ENCODE measurements around the gene NHEJ1.

The NHEJ1 gene

DNA sequence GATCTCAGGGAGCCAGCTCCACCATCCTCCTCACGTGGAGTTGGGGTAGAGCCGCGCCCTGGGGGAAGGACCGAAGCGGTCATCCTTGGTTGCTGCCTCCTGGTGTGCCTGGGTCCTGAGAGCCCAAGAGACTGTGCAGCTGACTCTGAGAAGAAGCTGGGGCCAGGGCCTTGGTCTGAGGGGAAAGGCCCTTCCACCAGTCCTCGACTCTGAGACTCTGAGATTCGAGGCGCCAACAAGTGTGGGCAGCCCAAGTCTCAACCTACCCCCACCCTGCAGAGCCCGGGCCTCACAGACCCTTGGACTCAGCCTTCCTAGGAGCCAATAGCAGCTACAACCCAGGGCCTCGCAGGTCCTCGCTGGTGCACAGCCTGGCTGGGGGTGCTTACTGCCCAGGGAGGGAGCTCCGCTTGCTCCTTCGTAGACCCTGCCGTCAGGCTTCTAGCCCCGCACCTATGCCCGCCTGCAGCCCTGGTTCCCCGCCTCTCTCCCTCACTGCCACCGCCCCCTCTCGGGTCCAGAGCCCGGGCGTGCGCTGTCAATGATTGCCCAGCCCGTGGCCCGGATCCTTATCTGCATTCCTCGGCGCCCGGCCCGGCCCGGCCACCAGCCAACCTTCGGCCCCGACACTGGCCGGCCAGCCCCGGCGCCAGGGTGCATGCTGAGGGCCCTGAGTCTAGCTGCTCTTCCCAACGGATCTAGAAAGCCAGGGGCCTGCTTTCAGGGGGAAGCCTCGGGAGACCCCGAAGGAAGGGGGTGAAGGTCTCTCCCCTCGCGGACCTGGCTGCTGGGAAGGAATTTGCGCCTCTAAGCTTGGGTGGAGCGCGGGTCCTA lies 101.9 kb downstream of the NHEJ1 start:
- Histone ChIP-seq H3K9me3 (ENCODE audit: control insufficient read depth, low read length) (no peaks in the 10 kb centered on the region), H3K36me3 (ENCODE audit: control insufficient read depth, insufficient read depth, low read length, severe bottlenecking) (no peaks in the 10 kb centered on the region), H3K9ac (ENCODE audit: low read length) (no peak overlapping the region), H3K4me3 (ENCODE audit: low read length) (peak overlapping the region; percentile 22), H3K27me3 (replicated peaks; ENCODE audit: control insufficient read depth, insufficient read depth, low read length) (peaks cover 74% of the 10 kb centered on the region), H3K4me1 (ENCODE audit: control insufficient read depth, insufficient read depth, low read length) (peaks cover 6% of the 10 kb centered on the region)
- peak; percentile 52 for DNase-seq (ENCODE audit: low read depth)

DNA sequence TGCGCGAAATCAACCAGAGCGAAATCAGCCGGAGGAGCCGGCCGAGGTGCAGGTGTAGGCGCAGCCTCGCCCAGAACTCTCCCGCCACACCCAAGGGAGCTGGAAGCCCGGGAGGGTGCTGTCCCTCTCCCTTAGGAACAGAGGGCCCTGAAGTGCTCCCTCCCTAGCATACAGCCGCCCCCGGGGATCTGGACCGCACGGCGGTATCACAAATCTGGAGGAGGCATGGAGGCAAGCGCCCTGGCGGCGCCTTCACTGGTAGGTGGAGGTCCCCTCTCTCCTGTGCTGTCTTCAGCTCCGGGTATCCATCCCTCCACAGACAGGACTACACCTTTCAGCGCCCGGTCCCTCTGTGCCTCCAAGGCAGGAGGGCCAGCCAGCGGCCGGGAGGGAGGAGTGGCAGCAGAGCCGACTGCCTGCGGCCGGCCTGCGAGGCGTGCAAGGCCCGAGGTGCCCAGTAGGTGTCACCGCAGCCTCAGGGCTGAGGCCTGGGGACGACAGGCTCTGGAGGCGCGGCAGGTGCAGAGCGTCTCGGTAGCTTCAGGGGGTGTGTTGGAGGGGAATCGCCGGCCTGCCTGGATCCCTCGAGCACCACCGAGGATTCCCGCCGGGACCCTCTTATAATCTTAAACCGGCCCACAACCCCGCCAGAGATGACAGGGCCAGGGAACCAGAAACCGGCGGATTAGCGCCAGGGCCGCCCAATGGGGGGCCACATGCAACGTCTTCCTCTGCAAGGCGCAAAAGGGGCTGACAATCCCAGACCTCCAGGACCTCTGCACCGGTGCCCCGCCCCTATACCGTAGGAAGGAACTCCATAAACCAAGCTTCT lies 102.7 kb downstream of the NHEJ1 start:
- H3K4me1 ChIP-seq (ENCODE audit: control insufficient read depth, insufficient read depth, low read length), result peaks cover 6% of the 10 kb centered on the region
- no peak overlapping the region for H3K4me3 ChIP-seq (ENCODE audit: low read length)
- peaks cover 68% of the 10 kb centered on the region for H3K27me3 ChIP-seq (replicated peaks; ENCODE audit: control insufficient read depth, insufficient read depth, low read length)
- DNase-seq (ENCODE audit: low read depth), result peak; percentile 83
- H3K9ac ChIP-seq (ENCODE audit: low read length), result no peak overlapping the region
- no peaks in the 10 kb centered on the region for H3K36me3 ChIP-seq (ENCODE audit: control insufficient read depth, insufficient read depth, low read length, severe bottlenecking)
- no peaks in the 10 kb centered on the region for H3K9me3 ChIP-seq (ENCODE audit: control insufficient read depth, low read length)

DNA sequence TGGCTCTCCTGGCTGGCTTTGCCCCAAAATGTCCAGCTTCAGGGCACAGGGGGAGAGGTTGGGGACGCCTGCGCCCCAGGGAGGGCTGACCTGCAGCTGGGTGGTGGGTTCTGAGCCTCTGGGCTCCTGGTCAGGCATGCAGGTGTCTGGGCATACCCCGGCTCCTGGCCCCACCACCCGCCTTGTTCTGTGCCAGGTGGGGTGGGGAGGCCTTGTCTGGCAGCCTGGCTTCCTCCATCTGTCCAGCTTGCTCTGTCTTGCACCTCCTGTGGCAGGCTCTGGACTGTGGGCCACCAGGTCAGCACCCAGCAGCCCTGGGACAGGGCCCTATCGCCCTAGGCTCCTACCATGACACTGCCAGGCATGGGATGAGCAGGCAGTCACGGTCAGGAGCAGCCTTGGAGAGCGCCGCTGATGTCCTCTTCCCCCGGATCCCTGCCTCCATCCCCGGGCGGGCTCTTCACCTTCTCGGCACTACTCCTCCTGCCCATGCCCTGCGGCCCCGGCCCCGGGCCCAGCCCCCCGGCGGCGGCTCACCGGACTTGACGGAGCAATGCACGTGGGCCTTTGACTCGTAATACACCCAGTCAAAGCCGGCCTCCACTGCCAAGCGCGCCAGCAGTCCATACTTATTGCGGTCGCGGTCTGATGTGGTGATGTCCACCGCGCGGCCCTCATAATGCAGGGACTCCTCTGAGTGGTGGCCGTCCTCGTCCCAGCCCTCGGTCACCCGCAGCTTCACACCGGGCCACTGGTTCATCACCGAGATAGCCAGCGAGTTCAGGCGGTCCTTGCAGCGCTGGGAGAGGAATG lies 103.5 kb downstream of the NHEJ1 start:
- Histone ChIP-seq H3K4me3 (ENCODE audit: low read length) (no peak overlapping the region), H3K4me1 (ENCODE audit: control insufficient read depth, insufficient read depth, low read length) (peaks cover 6% of the 10 kb centered on the region), H3K27me3 (replicated peaks; ENCODE audit: control insufficient read depth, insufficient read depth, low read length) (peaks cover 68% of the 10 kb centered on the region), H3K9ac (ENCODE audit: low read length) (no peak overlapping the region), H3K9me3 (ENCODE audit: control insufficient read depth, low read length) (no peaks in the 10 kb centered on the region), H3K36me3 (ENCODE audit: control insufficient read depth, insufficient read depth, low read length, severe bottlenecking) (no peaks in the 10 kb centered on the region)
- no peak for DNase-seq (ENCODE audit: low read depth)

GRCh38 chr2:219056176-219056895 lies 104.3 kb downstream of the NHEJ1 start:
- Histone ChIP-seq H3K27me3 (replicated peaks; ENCODE audit: control insufficient read depth, insufficient read depth, low read length) (peaks cover 65% of the 10 kb centered on the region), H3K36me3 (ENCODE audit: control insufficient read depth, insufficient read depth, low read length, severe bottlenecking) (no peaks in the 10 kb centered on the region), H3K4me3 (ENCODE audit: low read length) (no peak overlapping the region)

GRCh38 chr2:219054956-219055903 lies 105.4 kb downstream of the NHEJ1 start:
- no peak for DNase-seq (ENCODE audit: low read depth)
- Histone ChIP-seq H3K4me1 (ENCODE audit: control insufficient read depth, insufficient read depth, low read length) (peaks cover 6% of the 10 kb centered on the region), H3K9ac (ENCODE audit: low read length) (no peak overlapping the region), H3K36me3 (ENCODE audit: control insufficient read depth, insufficient read depth, low read length, severe bottlenecking) (no peaks in the 10 kb centered on the region), H3K9me3 (ENCODE audit: control insufficient read depth, low read length) (no peaks in the 10 kb centered on the region), H3K4me3 (ENCODE audit: low read length) (no peak overlapping the region), H3K27me3 (replicated peaks; ENCODE audit: control insufficient read depth, insufficient read depth, low read length) (peaks cover 73% of the 10 kb centered on the region)

More at GRCh38 chr2:219056176-219056895, 104.3 kb downstream of the NHEJ1 start:
- H3K9ac ChIP-seq (ENCODE audit: low read length), result no peak overlapping the region
- H3K4me1 ChIP-seq (ENCODE audit: control insufficient read depth, insufficient read depth, low read length), result peaks cover 6% of the 10 kb centered on the region
- H3K9me3 ChIP-seq (ENCODE audit: control insufficient read depth, low read length), result no peaks in the 10 kb centered on the region
- no peak for DNase-seq (ENCODE audit: low read depth)

- DNase-seq (ENCODE audit: low read depth), result no peak
- Histone ChIP-seq H3K4me3 (ENCODE audit: low read length) (no peak overlapping the region), H3K36me3 (ENCODE audit: control insufficient read depth, insufficient read depth, low read length, severe bottlenecking) (no peaks in the 10 kb centered on the region), H3K27me3 (replicated peaks; ENCODE audit: control insufficient read depth, insufficient read depth, low read length) (peaks cover 75% of the 10 kb centered on the region), H3K4me1 (ENCODE audit: control insufficient read depth, insufficient read depth, low read length) (no peaks in the 10 kb centered on the region), H3K9me3 (ENCODE audit: control insufficient read depth, low read length) (no peaks in the 10 kb centered on the region), H3K9ac (ENCODE audit: low read length) (no peak overlapping the region)
Observed at GRCh38 chr2:219049282-219049681, 111.3 kb downstream of the NHEJ1 start.

DNA sequence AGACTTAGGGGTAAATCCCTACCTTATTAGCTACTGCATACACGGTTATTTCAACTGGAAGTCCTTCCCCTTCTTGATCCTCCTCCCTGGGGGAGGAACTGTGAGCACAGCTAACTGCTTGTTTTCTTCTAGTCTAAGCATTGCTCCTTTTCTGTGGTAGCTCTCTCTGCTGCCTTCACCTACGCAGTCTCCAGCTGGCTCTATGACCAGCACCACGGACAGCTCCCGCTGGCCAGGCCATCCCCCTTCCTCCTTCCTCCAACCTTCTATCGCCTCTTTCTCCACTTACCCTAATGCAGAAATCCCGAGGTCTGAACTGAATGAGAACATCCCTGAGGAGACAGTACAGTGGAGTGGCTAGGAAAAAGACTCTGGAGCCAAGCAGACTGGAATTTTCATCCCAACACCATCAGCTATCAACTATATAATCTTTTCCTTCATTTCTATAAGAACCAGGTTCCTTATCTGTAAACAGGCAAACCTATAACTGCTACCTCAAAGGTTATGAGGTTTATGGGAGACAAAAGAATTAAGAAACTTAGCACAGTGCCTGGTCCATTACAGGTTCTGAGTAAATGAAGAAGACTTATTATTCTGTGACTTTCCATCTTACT lies 114.6 kb downstream of the NHEJ1 start:
- Histone ChIP-seq H3K27me3 (replicated peaks; ENCODE audit: control insufficient read depth, insufficient read depth, low read length) (peaks cover 83% of the 10 kb centered on the region), H3K4me1 (ENCODE audit: control insufficient read depth, insufficient read depth, low read length) (no peaks in the 10 kb centered on the region), H3K36me3 (ENCODE audit: control insufficient read depth, insufficient read depth, low read length, severe bottlenecking) (no peaks in the 10 kb centered on the region), H3K9me3 (ENCODE audit: control insufficient read depth, low read length) (no peaks in the 10 kb centered on the region), H3K9ac (ENCODE audit: low read length) (no peak overlapping the region), H3K4me3 (ENCODE audit: low read length) (no peak overlapping the region)
- peak; percentile 55 for DNase-seq (ENCODE audit: low read depth)

DNA sequence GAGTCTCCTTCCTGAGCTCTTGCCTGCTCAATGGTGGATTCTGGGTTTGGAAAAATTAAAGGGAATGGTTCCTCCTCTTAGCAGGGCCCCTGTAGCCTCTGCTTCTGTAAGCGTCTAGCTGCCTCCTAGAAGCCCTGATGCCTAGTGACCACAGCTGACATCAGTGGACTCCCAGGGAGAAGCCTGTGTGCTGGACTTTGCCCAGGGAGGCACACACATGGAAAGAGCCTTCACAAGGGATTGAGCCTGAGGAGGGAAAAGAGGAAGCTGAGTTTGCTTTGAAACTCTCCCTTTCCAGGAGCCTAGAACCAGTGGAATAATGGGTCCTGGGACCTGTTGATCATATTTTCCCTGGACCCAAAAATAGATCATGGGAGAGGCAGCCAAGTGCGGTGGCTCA lies 117.9 kb downstream of the NHEJ1 start:
- H3K4me3 ChIP-seq (ENCODE audit: low read length), result no peak overlapping the region
- no peak for DNase-seq (ENCODE audit: low read depth)
- peaks cover 71% of the 10 kb centered on the region for H3K27me3 ChIP-seq (replicated peaks; ENCODE audit: control insufficient read depth, insufficient read depth, low read length)
- no peaks in the 10 kb centered on the region for H3K4me1 ChIP-seq (ENCODE audit: control insufficient read depth, insufficient read depth, low read length)
- H3K9me3 ChIP-seq (ENCODE audit: control insufficient read depth, low read length), result no peaks in the 10 kb centered on the region
- no peak overlapping the region for H3K9ac ChIP-seq (ENCODE audit: low read length)
- H3K36me3 ChIP-seq (ENCODE audit: control insufficient read depth, insufficient read depth, low read length, severe bottlenecking), result no peaks in the 10 kb centered on the region

GRCh38 chr2:219042157-219042556 lies 118.5 kb downstream of the NHEJ1 start:
- no peak overlapping the region for H3K4me3 ChIP-seq (ENCODE audit: low read length)
- H3K27me3 ChIP-seq (replicated peaks; ENCODE audit: control insufficient read depth, insufficient read depth, low read length), result peaks cover 70% of the 10 kb centered on the region
- H3K9ac ChIP-seq (ENCODE audit: low read length), result no peak overlapping the region
- H3K36me3 ChIP-seq (ENCODE audit: control insufficient read depth, insufficient read depth, low read length, severe bottlenecking), result no peaks in the 10 kb centered on the region
- DNase-seq (ENCODE audit: low read depth), result no peak
- H3K9me3 ChIP-seq (ENCODE audit: control insufficient read depth, low read length), result no peaks in the 10 kb centered on the region
- H3K4me1 ChIP-seq (ENCODE audit: control insufficient read depth, insufficient read depth, low read length), result no peaks in the 10 kb centered on the region
